ENCODE data around the gene PRDM5. TPM values are rescaled to one million over a fixed set of nuclear protein-coding genes. Genes with fewer than 3 reads are reported as not detected.
"Not testable (repeated sequence)": the region's sequence is repeated elsewhere in the genome, so short reads cannot be mapped to it uniquely, and the experiment has no call there.

The PRDM5 gene
- total RNA-seq, 3 donors from 2014 or later = 0.08 to 0.37 (median 0.33) TPM

- Mint-ChIP-seq H3K4me1 (ENCODE audit: low read depth) (no peaks in the 10 kb centered on the region), H3K4me3 (no peak overlapping the region), H3K27me3 (ENCODE audit: low read depth) (peaks cover 7% of the 10 kb centered on the region), H3K36me3 (ENCODE audit: insufficient read depth) (no peaks in the 10 kb centered on the region), H3K9me3 (no peaks in the 10 kb centered on the region)
- ATAC-seq (no peak), DNase-seq (no peak)
Observed at GRCh38 chr4:120653804-120654573, 268.5 kb downstream of the PRDM5 start.

- ATAC-seq; H3K27me3 Mint-ChIP-seq (ENCODE audit: low read depth); H3K4me3 Mint-ChIP-seq; H3K36me3 Mint-ChIP-seq (ENCODE audit: insufficient read depth); H3K4me1 Mint-ChIP-seq (ENCODE audit: low read depth); H3K9me3 Mint-ChIP-seq; DNase-seq: not testable (repeated sequence)
Observed at GRCh38 chr4:120648336-120648735, 274.2 kb downstream of the PRDM5 start.

Other genes starting within 250 kb of the PRDM5 start
- gene NDNF, start 149.8 kb upstream of the PRDM5 start, total RNA-seq = under 1 TPM in 2 of 3 donors, not detected in 1; 0.16 to 0.18 TPM
- gene TNIP3, start 241.6 kb upstream of the PRDM5 start, total RNA-seq = 10 to 100 TPM in 2 of 3 donors, 1 to 10 TPM in 1; 7.4 to 21.9 (median 20.6) TPM

Measured in activated T-cell treated with anti-CD3 and anti-CD28 coated beads, Interleukin-2, amount 50 U/mL, for 4 hours (primary cell).